ENCODE results near the gene BNIP2. TPM values are rescaled to one million over a fixed set of nuclear protein-coding genes. Genes with fewer than 3 reads are reported as not detected.
"Not testable (repeated sequence)": the region's sequence is repeated elsewhere in the genome, so short reads cannot be mapped to it uniquely, and the experiment has no call there.

BNIP2 gene
- total RNA-seq, 1 donor from 2014 or later, result 123 TPM

- FAIRE-seq (no peak), DNase-seq (ENCODE audit: low read depth) (peak; percentile 90)
- no peak for TF ChIP-seq CTCF (IDR thresholded peaks at IDR 0.05; ENCODE audit: insufficient read depth, low read length, severe bottlenecking)
- Histone ChIP-seq H3K4me3 (ENCODE audit: low read depth, low read length) (peak within 1 kb of the TSS; percentile 76), H3K36me3 (ENCODE audit: control insufficient read depth, insufficient read depth, low read length) (no peaks in the 10 kb centered on the region), H3K27me3 (ENCODE audit: control insufficient read depth, insufficient read depth, low read length) (no peaks in the 10 kb centered on the region)
Observed at GRCh38 chr15:59656897-59657634, 32.1 kb downstream of the BNIP2 start, which contains the start of gene GTF2A2. Gene GTF2A2 (minus strand): TSS chr15:59657515. CDS start chr15:59652277, 5,238 bp downstream.

- DNase-seq (ENCODE audit: low read depth), result no peak
- Histone ChIP-seq H3K4me3 (ENCODE audit: low read depth, low read length) (no peak overlapping the region), H3K36me3 (ENCODE audit: control insufficient read depth, insufficient read depth, low read length) (no peaks in the 10 kb centered on the region), H3K27me3 (ENCODE audit: control insufficient read depth, insufficient read depth, low read length) (no peaks in the 10 kb centered on the region)
- TF ChIP-seq CTCF (IDR thresholded peaks at IDR 0.05; ENCODE audit: insufficient read depth, low read length, severe bottlenecking), result no peak
- no peak for FAIRE-seq
Observed at GRCh38 chr15:59654046-59654445, 35.1 kb downstream of the BNIP2 start.

DNA sequence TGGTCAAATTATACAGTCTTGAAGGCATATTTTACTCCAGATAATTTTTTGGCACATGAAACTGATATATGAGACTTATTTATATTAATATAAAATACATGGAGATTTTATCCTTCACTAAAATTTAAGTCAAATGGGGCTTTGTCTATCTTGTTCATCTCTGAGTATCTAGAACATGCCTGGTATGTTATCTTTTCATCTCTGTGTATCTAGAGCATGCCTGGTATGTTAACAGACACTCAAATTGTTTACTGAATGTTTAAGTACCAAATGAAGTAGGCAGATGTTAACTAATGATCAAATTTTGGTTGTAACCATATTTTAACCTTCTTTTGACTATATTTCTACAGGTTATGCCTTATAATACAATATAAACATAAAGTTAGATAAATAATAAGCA, 39.5 kb downstream of the BNIP2 start:
- no peak for TF ChIP-seq CTCF (IDR thresholded peaks at IDR 0.05; ENCODE audit: insufficient read depth, low read length, severe bottlenecking)
- Histone ChIP-seq H3K27me3 (ENCODE audit: control insufficient read depth, insufficient read depth, low read length) (no peaks in the 10 kb centered on the region), H3K4me3 (ENCODE audit: low read depth, low read length) (no peak overlapping the region), H3K36me3 (ENCODE audit: control insufficient read depth, insufficient read depth, low read length) (peaks cover under 1% of the 10 kb centered on the region)
- DNase-seq (ENCODE audit: low read depth) (no peak), FAIRE-seq (no peak)

- FAIRE-seq, result no peak
- DNase-seq (ENCODE audit: low read depth), result no peak
- peaks cover 1% of the 10 kb centered on the region for H3K36me3 ChIP-seq (ENCODE audit: control insufficient read depth, insufficient read depth, low read length)
Observed at GRCh38 chr15:59647085-59647484, 42.0 kb downstream of the BNIP2 start.

DNA sequence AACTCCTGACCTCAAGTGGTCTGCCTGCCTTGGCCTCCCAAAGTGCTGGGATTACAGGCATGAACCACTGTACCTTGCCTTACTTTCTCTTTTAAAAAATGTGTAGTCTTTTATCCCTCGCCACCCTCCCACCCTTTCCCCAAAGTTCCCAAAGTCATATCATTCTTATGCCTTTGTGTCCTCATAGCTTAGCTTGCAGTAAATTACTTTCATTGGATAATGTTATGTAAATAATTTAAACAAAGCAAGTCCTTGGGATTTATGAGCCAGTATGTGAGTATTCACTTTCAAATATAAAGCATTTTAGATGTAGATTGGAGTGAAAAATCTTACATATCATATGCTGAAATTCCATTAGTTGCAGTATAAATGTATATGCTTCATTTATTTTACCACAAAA, 42.8 kb downstream of the BNIP2 start:
- DNase-seq (ENCODE audit: low read depth) (no peak), FAIRE-seq (no peak)
- Histone ChIP-seq H3K36me3 (ENCODE audit: control insufficient read depth, insufficient read depth, low read length) (peaks cover 1% of the 10 kb centered on the region), H3K27me3 (ENCODE audit: control insufficient read depth, insufficient read depth, low read length) (no peaks in the 10 kb centered on the region), H3K4me3 (ENCODE audit: low read depth, low read length) (no peak overlapping the region)
- no peak for TF ChIP-seq CTCF (IDR thresholded peaks at IDR 0.05; ENCODE audit: insufficient read depth, low read length, severe bottlenecking)

More at GRCh38 chr15:59647085-59647484, 42.0 kb downstream of the BNIP2 start:
- no peaks in the 10 kb centered on the region for H3K27me3 ChIP-seq (ENCODE audit: control insufficient read depth, insufficient read depth, low read length)
- TF ChIP-seq CTCF (IDR thresholded peaks at IDR 0.05; ENCODE audit: insufficient read depth, low read length, severe bottlenecking), result no peak
- no peak overlapping the region for H3K4me3 ChIP-seq (ENCODE audit: low read depth, low read length)

- not testable (repeated sequence) for H3K27me3 ChIP-seq (ENCODE audit: control insufficient read depth, insufficient read depth, low read length); H3K36me3 ChIP-seq (ENCODE audit: control insufficient read depth, insufficient read depth, low read length); FAIRE-seq
Observed at GRCh38 chr15:59645812-59646211, 43.3 kb downstream of the BNIP2 start.

More at GRCh38 chr15:59645812-59646211, 43.3 kb downstream of the BNIP2 start:
- H3K4me3 ChIP-seq (ENCODE audit: low read depth, low read length); DNase-seq (ENCODE audit: low read depth): not testable (repeated sequence)
